Uterus (tissue), 2 donors: ENCODE results near the gene CDKAL1.

ENCODE experiments used
- POLR2A ChIP-seq, 2 donors: fragments of 450-650 bp; IDR thresholded peaks; one replicate each; pipeline ENCODE4 v1.6.1; 2016; ENCODE audit warnings: antibody characterized with exemption in 2 of 2, mild to moderate bottlenecking in 1 of 2, moderate library complexity in 1 of 2
- TF ChIP-seq, protein P1 (sequence below), 4 experiments: fragments of 200-600 bp in 2 of 4; fragments of 450-650 bp in 2 of 4; sonication (generic) in 2 of 4; IDR thresholded peaks; one replicate each; pipeline ENCODE4 v1.5.1; 2016 to 2019; ENCODE audit warnings: antibody characterized with exemption in 4 of 4, mild to moderate bottlenecking in 2 of 4, moderate library complexity in 1 of 4

DNA sequence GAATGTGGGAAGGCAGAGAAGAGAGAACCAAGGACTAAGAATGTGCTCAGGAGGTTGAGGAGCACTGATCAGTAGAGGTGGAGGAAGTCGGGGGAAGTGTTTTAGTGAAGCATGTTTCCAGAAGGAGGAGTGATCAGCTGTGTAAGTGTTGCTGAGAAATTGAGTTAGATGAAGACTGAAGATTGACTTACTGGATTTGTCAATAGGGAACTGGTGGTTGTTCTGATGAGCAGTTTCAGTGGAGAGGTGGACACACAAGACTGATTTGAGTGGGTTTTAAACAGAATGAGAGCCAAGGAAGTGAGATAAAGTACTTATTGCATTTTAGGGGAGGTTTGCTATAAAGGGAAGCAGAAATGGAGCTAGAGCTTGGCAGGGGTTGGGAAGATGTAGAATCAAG, 182.6 kb downstream of the CDKAL1 start:
- TF ChIP-seq, protein P1, sequence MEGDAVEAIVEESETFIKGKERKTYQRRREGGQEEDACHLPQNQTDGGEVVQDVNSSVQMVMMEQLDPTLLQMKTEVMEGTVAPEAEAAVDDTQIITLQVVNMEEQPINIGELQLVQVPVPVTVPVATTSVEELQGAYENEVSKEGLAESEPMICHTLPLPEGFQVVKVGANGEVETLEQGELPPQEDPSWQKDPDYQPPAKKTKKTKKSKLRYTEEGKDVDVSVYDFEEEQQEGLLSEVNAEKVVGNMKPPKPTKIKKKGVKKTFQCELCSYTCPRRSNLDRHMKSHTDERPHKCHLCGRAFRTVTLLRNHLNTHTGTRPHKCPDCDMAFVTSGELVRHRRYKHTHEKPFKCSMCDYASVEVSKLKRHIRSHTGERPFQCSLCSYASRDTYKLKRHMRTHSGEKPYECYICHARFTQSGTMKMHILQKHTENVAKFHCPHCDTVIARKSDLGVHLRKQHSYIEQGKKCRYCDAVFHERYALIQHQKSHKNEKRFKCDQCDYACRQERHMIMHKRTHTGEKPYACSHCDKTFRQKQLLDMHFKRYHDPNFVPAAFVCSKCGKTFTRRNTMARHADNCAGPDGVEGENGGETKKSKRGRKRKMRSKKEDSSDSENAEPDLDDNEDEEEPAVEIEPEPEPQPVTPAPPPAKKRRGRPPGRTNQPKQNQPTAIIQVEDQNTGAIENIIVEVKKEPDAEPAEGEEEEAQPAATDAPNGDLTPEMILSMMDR (IDR thresholded peaks at IDR 0.05) = no peak
- TF ChIP-seq POLR2A (IDR thresholded peaks at IDR 0.05) = no peak
